ENCODE results near the gene GABPA.

Gene GABPA

GRCh38 chr21:25722631-25723030, 12.1 kb upstream of the GABPA start:
- no peak overlapping the region for H3K27ac ChIP-seq
- no peak for TF ChIP-seq ZFX (IDR thresholded peaks at IDR 0.05; ENCODE audit: borderline replicate concordance)
- TF ChIP-seq, protein P1, sequence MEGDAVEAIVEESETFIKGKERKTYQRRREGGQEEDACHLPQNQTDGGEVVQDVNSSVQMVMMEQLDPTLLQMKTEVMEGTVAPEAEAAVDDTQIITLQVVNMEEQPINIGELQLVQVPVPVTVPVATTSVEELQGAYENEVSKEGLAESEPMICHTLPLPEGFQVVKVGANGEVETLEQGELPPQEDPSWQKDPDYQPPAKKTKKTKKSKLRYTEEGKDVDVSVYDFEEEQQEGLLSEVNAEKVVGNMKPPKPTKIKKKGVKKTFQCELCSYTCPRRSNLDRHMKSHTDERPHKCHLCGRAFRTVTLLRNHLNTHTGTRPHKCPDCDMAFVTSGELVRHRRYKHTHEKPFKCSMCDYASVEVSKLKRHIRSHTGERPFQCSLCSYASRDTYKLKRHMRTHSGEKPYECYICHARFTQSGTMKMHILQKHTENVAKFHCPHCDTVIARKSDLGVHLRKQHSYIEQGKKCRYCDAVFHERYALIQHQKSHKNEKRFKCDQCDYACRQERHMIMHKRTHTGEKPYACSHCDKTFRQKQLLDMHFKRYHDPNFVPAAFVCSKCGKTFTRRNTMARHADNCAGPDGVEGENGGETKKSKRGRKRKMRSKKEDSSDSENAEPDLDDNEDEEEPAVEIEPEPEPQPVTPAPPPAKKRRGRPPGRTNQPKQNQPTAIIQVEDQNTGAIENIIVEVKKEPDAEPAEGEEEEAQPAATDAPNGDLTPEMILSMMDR (IDR thresholded peaks at IDR 0.05), result no peak

DNA sequence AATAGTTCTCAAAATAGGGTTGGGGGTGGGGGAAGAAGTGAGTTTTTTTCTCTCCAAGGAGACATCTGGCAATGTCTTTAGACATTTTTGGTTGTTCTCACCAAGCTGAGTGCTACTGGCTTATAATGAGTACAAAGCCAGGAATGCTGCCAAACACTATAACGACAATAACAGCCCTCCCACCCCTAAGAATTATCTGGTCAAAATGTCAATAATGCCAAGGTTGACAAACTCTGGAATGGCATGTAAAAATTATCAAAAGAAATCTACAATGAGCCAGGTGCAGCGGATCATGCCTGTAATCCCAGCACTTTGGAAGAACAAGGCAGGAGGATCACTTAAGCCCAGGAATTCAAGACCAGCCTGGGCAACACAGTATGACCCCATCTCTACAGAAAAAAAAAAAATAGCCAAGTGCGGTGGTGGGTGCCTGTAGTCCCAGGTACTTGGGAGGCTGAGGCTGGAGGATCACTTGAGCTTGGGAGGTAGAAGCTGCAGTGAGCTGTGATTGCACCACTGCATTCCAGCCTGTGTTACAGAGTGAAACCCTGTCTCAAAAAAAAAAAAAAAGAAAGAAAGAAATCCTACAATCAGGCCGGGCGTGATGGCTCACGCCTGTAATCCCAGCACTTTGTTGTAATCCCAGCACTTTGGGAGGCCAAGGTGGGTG, 2.5 kb upstream of the GABPA start:
- TF ChIP-seq, protein P1 (IDR thresholded peaks at IDR 0.05), result no peak
- TF ChIP-seq ZFX (IDR thresholded peaks at IDR 0.05; ENCODE audit: borderline replicate concordance), result no peak
- H3K27ac ChIP-seq, result no peak overlapping the region

DNA sequence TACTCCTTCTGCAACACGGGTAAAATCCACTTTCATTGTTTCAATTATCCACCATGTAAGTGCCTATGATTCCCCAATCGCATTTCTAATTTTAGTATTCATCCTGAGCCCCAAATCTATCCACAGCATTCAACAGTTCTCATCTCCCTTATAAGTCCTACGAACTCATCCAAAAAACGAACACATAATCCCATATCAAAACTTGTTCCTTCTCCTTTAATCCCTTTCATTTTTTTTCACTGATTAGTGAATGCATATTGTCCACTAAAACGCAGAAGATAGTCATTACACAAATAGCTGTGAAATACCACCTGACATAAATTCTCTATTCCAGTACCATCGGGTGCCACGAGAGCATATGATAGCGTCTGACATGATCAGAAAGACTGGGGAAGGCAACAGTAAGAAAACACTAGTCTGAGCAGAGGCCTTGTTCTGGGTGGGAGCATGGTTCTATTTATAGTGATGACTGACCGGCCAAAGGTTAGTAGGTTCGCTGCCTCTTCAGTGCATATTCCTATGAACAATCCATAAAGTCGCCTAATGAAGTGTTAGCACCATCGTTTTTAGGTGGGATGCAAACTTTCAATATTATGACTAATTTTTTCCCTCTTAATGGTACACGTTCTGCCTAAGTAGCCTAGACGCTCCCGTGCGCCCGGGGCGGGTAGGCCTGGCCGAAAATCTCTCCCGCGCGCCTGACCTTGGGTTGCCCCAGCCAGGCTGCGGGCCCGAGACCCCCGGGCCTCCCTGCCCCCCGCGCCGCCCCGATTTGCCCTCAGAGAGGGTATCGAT, 716 bp upstream of the GABPA start:
- TF ChIP-seq, protein P1 (IDR thresholded peaks at IDR 0.05), result no peak
- no peak for TF ChIP-seq ZFX (IDR thresholded peaks at IDR 0.05; ENCODE audit: borderline replicate concordance)
- H3K27ac ChIP-seq, result peak overlapping the region; percentile 98

GRCh38 chr21:25734654-25734903, 193 bp upstream of the GABPA start:
- TF ChIP-seq ZFX (IDR thresholded peaks at IDR 0.05; ENCODE audit: borderline replicate concordance), result no peak
- TF ChIP-seq, protein P1 (IDR thresholded peaks at IDR 0.05), result no peak
- peak overlapping the region; percentile 98 for H3K27ac ChIP-seq

DNA sequence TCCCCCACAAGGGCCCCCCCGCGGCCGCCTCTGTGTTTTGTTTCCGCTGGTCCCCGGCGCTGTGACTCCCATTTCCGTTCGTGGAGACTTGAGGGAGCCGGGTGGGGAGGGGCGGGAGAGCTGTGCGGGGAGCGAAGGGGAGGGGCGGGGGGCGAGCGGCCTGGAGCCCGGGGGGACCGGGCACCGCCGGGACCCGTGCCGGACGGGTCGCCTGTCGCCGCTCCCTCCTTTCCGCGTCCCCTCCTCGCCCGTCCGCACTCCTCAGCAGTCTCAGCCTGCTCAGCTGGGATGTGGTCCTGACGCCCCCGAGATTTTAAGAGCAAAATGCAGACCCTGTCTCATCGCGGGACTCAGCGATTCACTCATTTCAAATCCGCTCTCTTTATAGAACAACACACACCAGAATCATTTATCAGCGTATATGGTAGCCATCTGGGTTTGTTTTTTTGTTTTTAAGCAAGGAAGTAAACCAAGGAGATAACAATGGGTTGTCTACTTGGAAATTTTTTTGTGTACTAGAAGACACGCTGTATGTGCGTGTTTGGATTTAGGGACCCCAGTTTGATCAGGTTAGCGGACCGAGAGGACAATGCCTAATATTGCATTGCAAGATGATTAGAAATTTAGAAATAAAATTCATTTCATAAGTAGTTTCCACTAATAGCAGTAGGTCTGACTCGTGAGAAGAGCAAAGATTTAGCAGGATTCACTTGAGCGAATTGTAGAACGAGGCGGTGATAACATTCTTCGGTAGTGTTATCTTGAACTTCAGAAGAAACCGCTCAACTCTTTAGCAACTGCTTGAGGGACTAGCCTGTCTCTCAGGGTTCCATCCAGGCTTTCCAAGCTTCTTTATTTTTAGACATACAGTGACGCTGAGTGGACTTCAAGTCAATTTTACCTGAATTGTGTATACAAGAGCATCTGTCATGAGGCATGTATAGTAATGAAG, 1.1 kb downstream of the GABPA start:
- TF ChIP-seq, protein P1 (IDR thresholded peaks at IDR 0.05), result no peak
- no peak for TF ChIP-seq ZFX (IDR thresholded peaks at IDR 0.05; ENCODE audit: borderline replicate concordance)
- peak overlapping the region; percentile 98 for H3K27ac ChIP-seq

DNA sequence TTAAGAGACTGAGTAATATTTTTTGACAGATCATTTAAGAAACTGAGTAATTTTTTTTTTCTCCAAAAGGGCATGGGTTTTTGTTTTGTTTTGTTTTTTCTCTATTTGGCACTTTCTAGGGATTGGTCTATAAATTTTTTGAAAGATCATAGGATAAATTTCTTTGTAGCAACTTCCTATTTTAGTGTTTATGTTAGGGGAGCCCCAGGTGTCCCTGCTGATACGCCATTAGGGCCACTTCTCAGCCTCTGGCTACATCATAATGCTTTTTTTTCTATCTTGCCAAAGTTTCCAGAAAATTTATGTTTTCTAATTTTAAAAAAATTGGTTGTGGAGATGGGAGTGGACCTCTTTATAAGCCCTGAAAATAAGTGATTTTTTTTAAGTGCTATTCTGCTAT, 2.6 kb downstream of the GABPA start:
- no peak for TF ChIP-seq ZFX (IDR thresholded peaks at IDR 0.05; ENCODE audit: borderline replicate concordance)
- TF ChIP-seq, protein P1 (IDR thresholded peaks at IDR 0.05), result no peak
- H3K27ac ChIP-seq, result no peak overlapping the region

Measured in 22Rv1 (cell line).